Natural killer cell (primary cell): ENCODE measurements around the gene DGKE. TPM values are rescaled to one million over a fixed set of nuclear protein-coding genes. Genes with fewer than 3 reads are reported as not detected.

Experiments
- ATAC-seq, 3 donors: fragments of 150-1000 bp in 2 of 3; fragments of 200-7000 bp in 1 of 3; cut with Tn5 transposase; 1 replicate in 1 of 3; 2 replicates in 2 of 3; pipeline ENCODE4 v1.10.0; 2021; ENCODE audit warnings: mild to moderate bottlenecking in 2 of 3, moderate library complexity in 2 of 3
- DNase-seq, 2 donors: peaks; one replicate each; pipeline versions ENCODE4 v3.0.0 to v3.0.0-alpha.2; 2013 to 2021; ENCODE audit warnings: mixed read lengths in 1 of 2
- H3K27ac ChIP-seq: one replicate; pipeline ENCODE4 v1.5.1; 2013; ENCODE audit warnings: mild to moderate bottlenecking, low read length
- H3K27me3 ChIP-seq: one replicate; pipeline ENCODE4 v1.6.1; 2013; ENCODE audit warnings: low read length; ENCODE audit not compliant: control insufficient read depth, insufficient read depth
- H3K36me3 ChIP-seq: one replicate; pipeline ENCODE4 v1.6.1; 2013; ENCODE audit warnings: low read length; ENCODE audit not compliant: control insufficient read depth, insufficient read depth
- H3K4me1 ChIP-seq: one replicate; pipeline ENCODE4 v1.6.1; 2013; ENCODE audit warnings: low read length; ENCODE audit not compliant: control insufficient read depth, insufficient read depth
- H3K4me3 ChIP-seq: one replicate; pipeline ENCODE4 v1.5.1; 2013; ENCODE audit warnings: low read length
- H3K9me3 ChIP-seq: one replicate; pipeline ENCODE4 v1.6.1; 2013; ENCODE audit warnings: low read length; ENCODE audit not compliant: control insufficient read depth, insufficient read depth
- H3K27ac Mint-ChIP-seq, 2 donors: one replicate each; pipeline ENCODE4 v1.8.0; 2022; ENCODE audit warnings: mild to moderate bottlenecking in 2 of 2, mixed read lengths in 2 of 2, moderate library complexity in 1 of 2
- H3K27me3 Mint-ChIP-seq, 2 donors: one replicate each; pipeline ENCODE4 v1.8.0; 2022; ENCODE audit warnings: low read depth in 2 of 2, mixed read lengths in 2 of 2
- H3K36me3 Mint-ChIP-seq: one replicate; pipeline ENCODE4 v1.8.0; 2022; ENCODE audit warnings: mixed read lengths
- H3K4me1 Mint-ChIP-seq, 2 donors: one replicate each; pipeline ENCODE4 v1.8.0; 2022; ENCODE audit warnings: mixed read lengths in 2 of 2
- H3K4me3 Mint-ChIP-seq: one replicate; pipeline ENCODE4 v1.8.0; 2022; ENCODE audit warnings: mild to moderate bottlenecking, moderate library complexity, mixed read lengths
- H3K9me3 Mint-ChIP-seq, 2 donors: one replicate each; pipeline ENCODE4 v1.8.0; 2022; ENCODE audit warnings: mixed read lengths in 2 of 2
- WGBS: methylation state at CpG from one replicate; pipeline ENCODE4 v1.1.7; 2013; ENCODE audit warnings: missing lambda C conversion rate; ENCODE audit not compliant: insufficient coverage; 5-methylcytosine and 5-hydroxymethylcytosine counted together
- intact Hi-C: fragments of 100-400 bp; cut with micrococcal nuclease; formaldehyde crosslinking; loops from one replicate; pipeline ENCODE4 v1.14.2; 2022
- total RNA-seq, 4 donors: library from RNA; stranded (reverse); fragments of 120-200 nt in 1 of 4; gene quantifications; one replicate each; pipeline versions ENCODE4 v1.2.3 to v1.2.4, GENCODE V29; 2013 to 2022
- TF ChIP-seq, protein P1 (sequence below): fragments of 200-600 bp; IDR thresholded peaks from one replicate; pipeline ENCODE4 v1.8.0; 2022; ENCODE audit warnings: antibody characterized with exemption

The DGKE gene
- 10 to 100 TPM; 19.3 to 31.0 (median 29.5) TPM for total RNA-seq
- 24.4 TPM for total RNA-seq (2013)

DNA sequence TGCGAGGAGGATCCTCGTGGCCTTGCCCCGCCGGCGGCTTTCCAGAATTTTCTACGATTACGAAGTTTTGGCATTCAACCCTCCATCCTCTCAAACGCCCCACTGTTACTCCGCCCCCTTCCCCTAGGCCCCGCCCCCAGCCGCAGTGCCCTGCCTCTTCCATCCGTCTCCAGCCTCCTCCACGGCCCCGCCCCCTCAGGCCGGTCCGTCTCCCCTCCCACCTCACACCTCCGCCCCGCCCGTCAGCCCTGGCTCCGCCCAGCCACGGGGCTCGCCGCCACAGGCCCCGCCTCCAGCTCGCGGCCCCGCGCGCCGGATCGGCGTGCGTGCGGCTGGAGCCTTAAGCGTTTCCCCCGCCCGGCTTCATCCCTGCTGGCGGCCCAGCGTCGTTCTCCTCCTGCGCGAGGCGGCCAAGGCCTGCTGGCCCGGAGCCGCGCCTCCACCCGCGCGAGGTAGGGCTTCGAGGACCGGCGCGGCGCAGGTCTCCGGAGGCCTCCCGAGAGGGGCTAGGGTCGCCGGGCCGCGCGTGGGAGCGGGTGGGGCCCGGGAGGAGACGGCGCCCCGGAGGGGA, at the start of gene DGKE, which contains the start of gene C17orf67:
DGKE (plus strand) TSS at position 343 of the 571 bp plus-strand sequence. CDS start 645 bp downstream, outside the sequence.
C17orf67 (minus strand) TSS at position 112 of the 571 bp plus-strand sequence. CDS start 18,110 bp downstream, outside the sequence.
- peaks cover 41 to 52% of the 10 kb centered on the region in 2 donors for H3K4me1 Mint-ChIP-seq
- intact Hi-C loops: loop anchor here (5.0 kb wide), 1 partner anchor 128 kb away; the partner anchor contains the start of gene COIL
- H3K4me1 ChIP-seq: peaks cover 20% of the 10 kb centered on the region

DNA sequence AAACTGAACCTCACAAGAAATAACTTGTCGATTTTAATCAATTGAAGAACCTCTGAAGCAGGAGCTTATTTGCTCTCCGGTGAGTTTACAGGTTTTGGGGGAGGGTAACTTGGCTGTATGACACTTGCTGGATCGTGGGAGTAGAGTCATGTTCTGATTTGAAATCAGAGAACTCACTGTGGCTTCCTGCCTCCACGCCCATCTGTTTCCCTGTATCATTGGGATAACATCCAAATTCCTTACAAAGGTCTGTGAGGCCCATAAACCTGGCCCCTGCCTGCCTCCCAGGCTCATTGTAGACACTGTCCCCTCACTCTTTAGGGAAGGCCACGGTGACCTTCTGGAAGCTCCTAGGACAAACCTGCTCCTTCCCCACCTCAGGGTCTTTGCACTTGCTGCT, 48.5 kb upstream of the DGKE start:
- 75% methylated on average over 5 of the region's 5 CpGs for WGBS
- TF ChIP-seq, protein P1, sequence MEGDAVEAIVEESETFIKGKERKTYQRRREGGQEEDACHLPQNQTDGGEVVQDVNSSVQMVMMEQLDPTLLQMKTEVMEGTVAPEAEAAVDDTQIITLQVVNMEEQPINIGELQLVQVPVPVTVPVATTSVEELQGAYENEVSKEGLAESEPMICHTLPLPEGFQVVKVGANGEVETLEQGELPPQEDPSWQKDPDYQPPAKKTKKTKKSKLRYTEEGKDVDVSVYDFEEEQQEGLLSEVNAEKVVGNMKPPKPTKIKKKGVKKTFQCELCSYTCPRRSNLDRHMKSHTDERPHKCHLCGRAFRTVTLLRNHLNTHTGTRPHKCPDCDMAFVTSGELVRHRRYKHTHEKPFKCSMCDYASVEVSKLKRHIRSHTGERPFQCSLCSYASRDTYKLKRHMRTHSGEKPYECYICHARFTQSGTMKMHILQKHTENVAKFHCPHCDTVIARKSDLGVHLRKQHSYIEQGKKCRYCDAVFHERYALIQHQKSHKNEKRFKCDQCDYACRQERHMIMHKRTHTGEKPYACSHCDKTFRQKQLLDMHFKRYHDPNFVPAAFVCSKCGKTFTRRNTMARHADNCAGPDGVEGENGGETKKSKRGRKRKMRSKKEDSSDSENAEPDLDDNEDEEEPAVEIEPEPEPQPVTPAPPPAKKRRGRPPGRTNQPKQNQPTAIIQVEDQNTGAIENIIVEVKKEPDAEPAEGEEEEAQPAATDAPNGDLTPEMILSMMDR: no peak
- Mint-ChIP-seq H3K27me3 (peaks cover 25 to 26% of the 10 kb centered on the region in 2 donors), H3K27ac (peak overlapping the region in 1 of 2 donors; percentile 67), H3K4me1 (peaks cover 19% of the 10 kb centered on the region in 2 donors), H3K4me3 (no peak overlapping the region), H3K36me3 (no peaks in the 10 kb centered on the region), H3K9me3 (no peaks in the 10 kb centered on the region)
- DNase-seq: no peak
- Histone ChIP-seq H3K4me3 (no peak overlapping the region), H3K27ac (no peak overlapping the region), H3K9me3 (no peaks in the 10 kb centered on the region), H3K36me3 (no peaks in the 10 kb centered on the region), H3K4me1 (peaks cover 12% of the 10 kb centered on the region), H3K27me3 (peaks cover 15% of the 10 kb centered on the region)
- intact Hi-C loops: no loop called here
- ATAC-seq: no peak

More for the DNA sequence above, at the start of gene DGKE, which contains the start of gene C17orf67:
- Mint-ChIP-seq H3K9me3 (no peaks in the 10 kb centered on the region), H3K4me3 (peak within 1 kb of the TSS; percentile 97), H3K36me3 (no peaks in the 10 kb centered on the region), H3K27me3 (no peaks in the 10 kb centered on the region), H3K27ac (peak within 1 kb of the TSS; percentile 86 to 87)
- peak within 1 kb of the TSS; percentile 84 for H3K4me3 ChIP-seq
- TF ChIP-seq, protein P1: no peak
- DNase-seq (peak; percentile 98), ATAC-seq (peak; percentile 92 to 99 (median 93))
- peak within 1 kb of the TSS; percentile 78 for H3K27ac ChIP-seq
- no peaks in the 10 kb centered on the region for H3K27me3 ChIP-seq
- no peaks in the 10 kb centered on the region for H3K9me3 ChIP-seq
- under 1% methylated on average over 66 of the region's 66 CpGs for WGBS
- H3K36me3 ChIP-seq: no peaks in the 10 kb centered on the region

DNA sequence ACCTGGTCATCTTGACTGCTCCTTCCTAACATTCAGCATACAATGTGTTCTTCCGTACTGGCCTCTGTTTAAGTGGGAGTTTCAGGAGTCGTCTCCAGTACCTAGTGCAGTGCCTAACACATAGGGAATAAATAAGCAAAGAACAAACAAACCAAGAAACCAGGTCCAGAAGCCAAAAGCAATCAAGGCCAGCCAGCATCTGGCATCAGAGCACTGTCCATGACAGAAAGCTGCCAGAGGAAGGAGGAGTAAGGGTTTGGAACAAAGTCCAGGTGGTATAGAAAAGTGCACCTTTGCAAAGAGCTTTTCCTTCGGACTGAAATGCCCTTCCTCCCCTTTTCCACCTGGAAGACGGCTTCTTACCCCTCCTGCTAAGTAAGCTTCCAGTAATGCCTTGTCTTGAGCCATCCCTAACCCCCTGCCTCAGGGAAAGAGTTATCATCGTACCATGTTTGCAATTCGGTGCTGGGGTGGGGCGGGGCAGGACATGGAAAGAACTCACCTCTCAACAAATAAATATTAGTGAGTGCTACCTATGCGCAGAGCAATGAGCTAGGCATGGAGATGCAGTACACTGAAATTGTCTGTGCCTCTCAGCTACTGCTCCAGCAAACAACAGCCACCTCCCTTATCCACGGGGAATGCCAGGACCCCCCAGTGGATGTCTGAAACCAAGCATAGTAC, 47.8 kb upstream of the DGKE start:
- Mint-ChIP-seq H3K27me3 (peaks cover 23 to 24% of the 10 kb centered on the region in 2 donors), H3K9me3 (no peaks in the 10 kb centered on the region), H3K27ac (peak overlapping the region in 1 of 2 donors; percentile 69), H3K36me3 (no peaks in the 10 kb centered on the region), H3K4me1 (peaks cover 16% of the 10 kb centered on the region in 2 donors), H3K4me3 (no peak overlapping the region)
- Histone ChIP-seq H3K4me3 (no peak overlapping the region), H3K9me3 (no peaks in the 10 kb centered on the region), H3K4me1 (peaks cover 10% of the 10 kb centered on the region), H3K27me3 (peaks cover 7% of the 10 kb centered on the region), H3K36me3 (no peaks in the 10 kb centered on the region), H3K27ac (no peak overlapping the region)
- TF ChIP-seq, protein P1: no peak
- ATAC-seq (no peak), DNase-seq (no peak)
- WGBS: 93% methylated on average over 9 of the region's 9 CpGs
- intact Hi-C loops: no loop called here
